Loucy (cell line): ENCODE data around the gene MGLL.

Experiments
- H2AFZ ChIP-seq: fragments of 200-600 bp; sonication (generic); 2 replicates; pipeline ENCODE4 v1.6.0; 2016; ENCODE audit warnings: antibody characterized with exemption, mild to moderate bottlenecking, low read length, moderate library complexity
- H3F3A ChIP-seq: fragments of 200-600 bp; 2 replicates; pipeline ENCODE4 v1.6.0; 2016; ENCODE audit warnings: antibody characterized with exemption, low read depth, mild to moderate bottlenecking
- H3K27me3 ChIP-seq: fragments of 200-600 bp; sonication (generic); 2 replicates; pipeline ENCODE4 v1.6.1; 2014; ENCODE audit warnings: low read length, mild to moderate bottlenecking; ENCODE audit not compliant: insufficient read depth, poor library complexity, severe bottlenecking
- H3K36me3 ChIP-seq: fragments of 200-600 bp; sonication (generic); 2 replicates; pipeline ENCODE4 v1.6.1; 2016; ENCODE audit warnings: low read length; ENCODE audit not compliant: insufficient read depth
- H3K4me1 ChIP-seq: fragments of 200-600 bp; sonication (generic); 2 replicates; pipeline ENCODE4 v1.5.1; 2014; ENCODE audit warnings: low read length, mild to moderate bottlenecking; ENCODE audit not compliant: insufficient read depth, poor library complexity, severe bottlenecking
- H3K4me2 ChIP-seq: fragments of 200-600 bp; sonication (generic); 2 replicates; pipeline ENCODE4 v1.6.0; 2014; ENCODE audit warnings: antibody characterized with exemption, low read length, low read depth, mild to moderate bottlenecking; ENCODE audit not compliant: poor library complexity, severe bottlenecking
- H3K4me3 ChIP-seq: fragments of 200-600 bp; sonication (generic); 2 replicates; pipeline ENCODE4 v1.5.1; 2014; ENCODE audit warnings: low read length, mild to moderate bottlenecking, mixed read lengths; ENCODE audit not compliant: poor library complexity, severe bottlenecking
- H3K79me2 ChIP-seq: fragments of 200-600 bp; sonication (generic); 2 replicates; pipeline ENCODE4 v1.6.1; 2014; ENCODE audit warnings: low read length; ENCODE audit not compliant: insufficient read depth
- H3K9ac ChIP-seq: fragments of 200-600 bp; sonication (generic); 2 replicates; pipeline ENCODE4 v1.6.0; 2014; ENCODE audit warnings: mild to moderate bottlenecking, low read depth, low read length, moderate library complexity; ENCODE audit not compliant: poor library complexity, severe bottlenecking
- H3K9me2 ChIP-seq: fragments of 200-600 bp; sonication (generic); replicated peaks from 2 replicates; pipeline ENCODE4 v1.6.1; 2016; ENCODE audit warnings: low read depth, low read length, mixed read lengths
- H3K9me3 ChIP-seq: fragments of 200-600 bp; sonication (generic); 2 replicates; pipeline ENCODE4 v1.6.1; 2014; ENCODE audit warnings: mild to moderate bottlenecking, antibody characterized with exemption, low read length, low read depth; ENCODE audit not compliant: insufficient read depth
- H4K20me1 ChIP-seq: fragments of 200-600 bp; sonication (generic); 2 replicates; pipeline ENCODE4 v1.6.0; 2014; ENCODE audit warnings: antibody characterized with exemption, low read length, mild to moderate bottlenecking; ENCODE audit not compliant: insufficient read depth, poor library complexity, severe bottlenecking
- CTCF ChIP-seq: fragments of 200-600 bp; sonication (generic); conservative IDR thresholded peaks from 2 replicates; pipeline ENCODE4 v1.5.1; 2014; ENCODE audit warnings: mild to moderate bottlenecking, antibody characterized with exemption, low read length
- EZH2phosphoT487 ChIP-seq: fragments of 200-600 bp; IDR thresholded peaks from 2 replicates; pipeline ENCODE4 v1.6.1; 2018; ENCODE audit warnings: antibody characterized with exemption, mild to moderate bottlenecking, moderate library complexity, borderline replicate concordance

Gene MGLL

GRCh38 chr3:127743351-127744252, 78.7 kb downstream of the MGLL start:
- Histone ChIP-seq H3K9me3 (no peaks in the 10 kb centered on the region), H4K20me1 (peaks cover 12% of the 10 kb centered on the region), H3K9ac (no peak overlapping the region), H3K4me3 (no peak overlapping the region), H3F3A (no peaks in the 10 kb centered on the region), H3K27me3 (no peaks in the 10 kb centered on the region), H3K79me2 (peaks cover 78% of the 10 kb centered on the region; the same call in 1 of the 2 replicates), H3K4me2 (no peak overlapping the region), H3K9me2 (no peaks in the 10 kb centered on the region), H3K36me3 (peaks cover 46% of the 10 kb centered on the region; the same call in 1 of the 2 replicates), H2AFZ (no peak overlapping the region), H3K4me1 (peaks cover 17% of the 10 kb centered on the region)
- TF ChIP-seq CTCF (no peak), EZH2phosphoT487 (no peak)

GRCh38 chr3:127742580-127742979, 79.7 kb downstream of the MGLL start:
- Histone ChIP-seq H2AFZ (no peak overlapping the region), H4K20me1 (peaks cover 13% of the 10 kb centered on the region), H3K4me2 (no peak overlapping the region), H3K79me2 (peaks cover 78% of the 10 kb centered on the region; the same call in 1 of the 2 replicates), H3K9me2 (no peaks in the 10 kb centered on the region), H3F3A (no peaks in the 10 kb centered on the region), H3K27me3 (no peaks in the 10 kb centered on the region), H3K4me1 (peaks cover 24% of the 10 kb centered on the region), H3K4me3 (no peak overlapping the region), H3K9ac (no peak overlapping the region), H3K9me3 (no peaks in the 10 kb centered on the region), H3K36me3 (peaks cover 40% of the 10 kb centered on the region; the same call in 1 of the 2 replicates)
- no peak for TF ChIP-seq EZH2phosphoT487
- no peak for TF ChIP-seq CTCF

GRCh38 chr3:127741690-127742089, 80.6 kb downstream of the MGLL start:
- no peak overlapping the region for H3K4me2 ChIP-seq
- no peak overlapping the region for H2AFZ ChIP-seq
- no peaks in the 10 kb centered on the region for H3K27me3 ChIP-seq
- H4K20me1 ChIP-seq, result peaks cover 18% of the 10 kb centered on the region
- no peaks in the 10 kb centered on the region for H3F3A ChIP-seq
- peaks cover 77% of the 10 kb centered on the region for H3K79me2 ChIP-seq
- peaks cover 31% of the 10 kb centered on the region; the same call in 1 of the 2 replicates for H3K36me3 ChIP-seq
- TF ChIP-seq CTCF (no peak), EZH2phosphoT487 (no peak)
- H3K9ac ChIP-seq, result no peak overlapping the region
- no peaks in the 10 kb centered on the region for H3K9me3 ChIP-seq
- H3K4me1 ChIP-seq, result peaks cover 30% of the 10 kb centered on the region
- H3K9me2 ChIP-seq, result no peaks in the 10 kb centered on the region
- H3K4me3 ChIP-seq, result no peak overlapping the region
